ENCODE results near the gene SPIRE1. TPM values are rescaled to one million over a fixed set of nuclear protein-coding genes. Genes with fewer than 3 reads are reported as not detected.
"Not testable (repeated sequence)": the region's sequence is repeated elsewhere in the genome, so short reads cannot be mapped to it uniquely, and the experiment has no call there.

SPIRE1 gene
- total RNA-seq, 6 donors from 2014 or later = 33.9 to 76.7 (median 59.6) TPM

- no peak overlapping the region for H3K27ac ChIP-seq
- no peaks in the 10 kb centered on the region for H3K27me3 ChIP-seq
- no peaks in the 10 kb centered on the region for H3K9me3 ChIP-seq
- TF ChIP-seq POLR2A (IDR thresholded peaks at IDR 0.05) (no peak), CTCF (IDR thresholded peaks at IDR 0.05) (no peak), EP300 (IDR thresholded peaks at IDR 0.05) (no peak), POLR2AphosphoS5 (IDR thresholded peaks at IDR 0.05) (no peak)
- DNase-seq (no peak), ATAC-seq (ENCODE audit: low FRiP score in 2 of 2) (no peak)
- WGBS, 2 donors = 82 to 83% methylated on average over 4 of the region's 4 CpGs
- peaks cover 17 to 22% (median 19%) of the 10 kb centered on the region in 4 donors for H3K4me1 ChIP-seq
- H3K4me3 ChIP-seq = no peak overlapping the region
- no peaks in the 10 kb centered on the region for H3K36me3 ChIP-seq
These were observed 6.3 kb downstream of the SPIRE1 start for GRCh38 chr18:12651651-12652050.

- Histone ChIP-seq H3K4me3 (no peak overlapping the region), H3K27me3 (no peaks in the 10 kb centered on the region), H3K36me3 (no peaks in the 10 kb centered on the region), H3K4me1 (peaks cover 0 to 16% (median 8%) of the 10 kb centered on the region in 4 donors), H3K27ac (no peak overlapping the region), H3K9me3 (no peaks in the 10 kb centered on the region)
- 88 to 91% methylated on average over 3 of the region's 3 CpGs for WGBS, 2 donors
- ATAC-seq (ENCODE audit: low FRiP score in 2 of 2) (no peak), DNase-seq (no peak)
- TF ChIP-seq EP300 (IDR thresholded peaks at IDR 0.05) = no peak
- no peak for TF ChIP-seq POLR2AphosphoS5 (IDR thresholded peaks at IDR 0.05)
- no peak for TF ChIP-seq POLR2A (IDR thresholded peaks at IDR 0.05)
- no peak for TF ChIP-seq CTCF (IDR thresholded peaks at IDR 0.05)
These were observed 10.1 kb downstream of the SPIRE1 start for GRCh38 chr18:12647773-12648172.

GRCh38 chr18:12645751-12646203, 12.1 kb downstream of the SPIRE1 start:
- no peak overlapping the region for H3K4me3 ChIP-seq

GRCh38 chr18:12645254-12645653, 12.7 kb downstream of the SPIRE1 start:
- H3K4me1 ChIP-seq = peaks cover 0 to 20% (median 7%) of the 10 kb centered on the region in 4 donors
- peak; percentile 16 to 38 for ATAC-seq (ENCODE audit: low FRiP score in 2 of 2)
- no peak for DNase-seq
- no peaks in the 10 kb centered on the region for H3K27me3 ChIP-seq
- TF ChIP-seq POLR2AphosphoS5 (IDR thresholded peaks at IDR 0.05) (no peak), POLR2A (IDR thresholded peaks at IDR 0.05) (no peak), EP300 (IDR thresholded peaks at IDR 0.05) (no peak), CTCF (IDR thresholded peaks at IDR 0.05) (no peak)
- no peaks in the 10 kb centered on the region for H3K9me3 ChIP-seq
- H3K4me3 ChIP-seq = no peak overlapping the region
- no peaks in the 10 kb centered on the region for H3K36me3 ChIP-seq
- H3K27ac ChIP-seq = peak overlapping the region in 2 of 4 donors; percentile 18 to 52

More at GRCh38 chr18:12645751-12646203, 12.1 kb downstream of the SPIRE1 start:
- no peaks in the 10 kb centered on the region for H3K36me3 ChIP-seq
- no peaks in the 10 kb centered on the region for H3K27me3 ChIP-seq
- peak; percentile 71 to 93 for ATAC-seq (ENCODE audit: low FRiP score in 2 of 2)
- H3K27ac ChIP-seq = peak overlapping the region in 2 of 4 donors; percentile 18 to 52
- 52 to 58% methylated on average over 10 of the region's 10 CpGs for WGBS, 2 donors
- TF ChIP-seq CTCF (IDR thresholded peaks at IDR 0.05) = no peak
- peak in 1 of 4 donors; percentile 95 for TF ChIP-seq EP300 (IDR thresholded peaks at IDR 0.05)
- peak; percentile 40 to 77 for TF ChIP-seq POLR2AphosphoS5 (IDR thresholded peaks at IDR 0.05)
- TF ChIP-seq POLR2A (IDR thresholded peaks at IDR 0.05) = peak in 1 of 4 donors; percentile 37
- H3K9me3 ChIP-seq = no peaks in the 10 kb centered on the region
- DNase-seq = peak in 1 of 2 donors; percentile 85
- peaks cover 0 to 15% (median 7%) of the 10 kb centered on the region in 4 donors for H3K4me1 ChIP-seq

GRCh38 chr18:12643756-12644155, 14.2 kb downstream of the SPIRE1 start:
- H3K27me3 ChIP-seq; DNase-seq; H3K4me3 ChIP-seq; H3K27ac ChIP-seq; H3K36me3 ChIP-seq; H3K9me3 ChIP-seq; ATAC-seq (ENCODE audit: low FRiP score in 2 of 2): not testable (repeated sequence)
- H3K4me1 ChIP-seq = peaks cover 0 to 20% (median 9%) of the 10 kb centered on the region in 4 donors
- 90 to 95% methylated on average over 5 of the region's 5 CpGs for WGBS, 2 donors
